Erythroblast (primary cell): ENCODE data around the gene ALDH6A1.

ENCODE experiments used
- GATA1 ChIP-seq: IDR thresholded peaks from 2 replicates; pipeline ENCODE4 v1.6.1; 2011; ENCODE audit warnings: low read depth, mild to moderate bottlenecking, control low read depth, low read length, moderate library complexity
- POLR2A ChIP-seq: IDR thresholded peaks from 2 replicates; pipeline ENCODE4 v1.6.1; 2011; ENCODE audit warnings: mild to moderate bottlenecking, low read length

GRCh38 chr14:74018586-74019407, 65.5 kb downstream of the ALDH6A1 start, which contains the start of the genes BBOF1 and ENTPD5:
- TF ChIP-seq POLR2A (peak; percentile 91), GATA1 (no peak)
